HL-60 (cell line): ENCODE measurements around the gene FEZF2.

Experiments
- CTCF ChIP-seq: IDR thresholded peaks from one replicate; pipeline ENCODE4 v1.5.1; 2011; ENCODE audit warnings: low read length, control low read depth, inconsistent platforms; ENCODE audit not compliant: insufficient read depth
- GABPA ChIP-seq: IDR thresholded peaks from 2 replicates; pipeline ENCODE4 v1.6.1; 2012; ENCODE audit warnings: low read depth
- POLR2AphosphoS5 ChIP-seq: IDR thresholded peaks from 2 replicates; pipeline ENCODE4 v1.6.1; 2012; ENCODE audit warnings: low read depth
- REST ChIP-seq: IDR thresholded peaks from 2 replicates; pipeline ENCODE4 v1.6.1; 2012; ENCODE audit warnings: low read depth; ENCODE audit not compliant: insufficient replicate concordance

- TF ChIP-seq GABPA (no peak), CTCF (no peak), REST (no peak), POLR2AphosphoS5 (no peak)
Measured at GRCh38 chr3:62375655-62376453, 2.5 kb upstream of the FEZF2 start.
